K562 (cell line): ENCODE measurements around the gene TTC39B. TPM values are rescaled to one million over a fixed set of nuclear protein-coding genes. Genes with fewer than 3 reads are reported as not detected.

ENCODE experiments used
- CBFB ChIP-seq: sonication (generic); formaldehyde crosslinking; IDR thresholded peaks from 2 replicates; pipeline ENCODE4 v1.4.0; 2020; ENCODE audit warnings: mild to moderate bottlenecking, missing genetic modification reagents
- MCM2 ChIP-seq: fragments of 450-650 bp; IDR thresholded peaks from 2 replicates; pipeline ENCODE4 v1.6.1; 2017; ENCODE audit warnings: low read depth, mild to moderate bottlenecking
- NFYB ChIP-seq: IDR thresholded peaks from 2 replicates; pipeline ENCODE4 v1.6.1; 2011; ENCODE audit warnings: mild to moderate bottlenecking, moderate library complexity; ENCODE audit not compliant: insufficient read length; ENCODE audit errors: extremely low read depth
- NRF1 ChIP-seq, 2 experiments: fragments of 450-650 bp; IDR thresholded peaks in 1 of 2; conservative IDR thresholded peaks in 1 of 2; 2 replicates each; pipeline ENCODE4 v1.6.1; 2014; ENCODE audit warnings: mild to moderate bottlenecking in 2 of 2
- RREB1 ChIP-seq: fragments of 250-450 bp; sonication (Bioruptor Pico); IDR thresholded peaks from 2 replicates; pipeline ENCODE4 v1.4.0; 2020
- SMAD4 ChIP-seq: fragments of 250-450 bp; sonication (Bioruptor Pico); conservative IDR thresholded peaks from 2 replicates; pipeline ENCODE4 v1.8.0; 2021; ENCODE audit warnings: inconsistent platforms, mild to moderate bottlenecking, moderate library complexity
- TEAD2 ChIP-seq: fragments of 450-650 bp; IDR thresholded peaks from 2 replicates; pipeline ENCODE4 v1.6.1; 2016; ENCODE audit warnings: missing genetic modification characterization, control low read depth, missing compliant biosample characterization
- XRCC5 ChIP-seq: fragments of 200-400 bp; formaldehyde crosslinking; IDR thresholded peaks from 2 replicates; pipeline ENCODE4 v1.6.1; 2017; ENCODE audit warnings: low read depth, mild to moderate bottlenecking, low read length
- ZNF253 ChIP-seq: fragments of 250-450 bp; sonication (Bioruptor Pico); conservative IDR thresholded peaks from 2 replicates; pipeline ENCODE4 v1.6.1; 2021; ENCODE audit warnings: mild to moderate bottlenecking
- ZNF280A ChIP-seq: fragments of 450-650 bp; IDR thresholded peaks from 2 replicates; pipeline ENCODE4 v1.6.1; 2018; ENCODE audit warnings: mild to moderate bottlenecking, low read depth; ENCODE audit not compliant: partially characterized antibody
- ZNF785 ChIP-seq: fragments of 250-450 bp; sonication (Bioruptor Pico); IDR thresholded peaks from 2 replicates; pipeline ENCODE4 v1.4.0; 2020; ENCODE audit warnings: mild to moderate bottlenecking
- polyA plus RNA-seq, 8 experiments: library from polyadenylated mRNA; depleted of rRNA in 4 of 8; stranded (reverse) in 5 of 8; unstranded in 3 of 8; fragments of >200 nt; fragmentation: Nextera tagmentation in 2 of 8; fragmentation: Illumina TruSeq in 1 of 8; extraction: Ambion mirVana in 2 of 8; extraction: Trizol in 1 of 8; gene quantifications; 2 replicates each; pipeline versions ENCODE4 v1.2.1 to v1.2.3, GENCODE V29; 2011 to 2014; ENCODE audit warnings: inconsistent platforms in 1 of 8, missing spikeins in 1 of 8
- total RNA-seq, 7 experiments: library from RNA; depleted of rRNA in 6 of 7; stranded (reverse); fragments of >200 nt in 6 of 7; fragmentation: Illumina TruSeq in 2 of 7; extraction: Trizol in 2 of 7; gene quantifications; 2 replicates each; pipeline versions ENCODE4 v1.2.1 to v1.2.3, GENCODE V29; 2011 to 2021; ENCODE audit warnings: low replicate concordance in 1 of 7

TTC39B gene
- total and polyA plus RNA-seq, 9 of the 15 experiments (the other 6 are each of a cell fraction or from before 2014, with no cell fraction given): 0.32 to 1.2 (median 0.95) TPM

- no peak for TF ChIP-seq CBFB (CRISPR knock-in tag)
- TF ChIP-seq TEAD2: no peak
- TF ChIP-seq RREB1 (CRISPR knock-in tag): no peak
- TF ChIP-seq XRCC5: no peak
- TF ChIP-seq ZNF785 (CRISPR knock-in tag): no peak
- no peak for TF ChIP-seq SMAD4 (CRISPR knock-in tag)
- no peak for TF ChIP-seq NRF1 (conservative IDR thresholded peaks at IDR 0.05 in 1 of 2, IDR thresholded peaks at IDR 0.05 in 1 of 2)
- TF ChIP-seq ZNF280A: no peak
- TF ChIP-seq NFYB: no peak
- TF ChIP-seq ZNF253 (CRISPR knock-in tag): no peak
- TF ChIP-seq MCM2: no peak
- TF ChIP-seq, all 486 proteins: peak for 0
These were observed 46.9 kb upstream of the TTC39B start (continued) for GRCh38 chr9:15353892-15354291.
